ENCODE measurements around the gene SPRY2. TPM values are rescaled to one million over a fixed set of nuclear protein-coding genes. Genes with fewer than 3 reads are reported as not detected.

Gene SPRY2
- polyA plus RNA-seq, 1 donor from 2014 or later, result 6.0 TPM

GRCh38 chr13:80296638-80297037, 44.3 kb downstream of the SPRY2 start:
- Histone ChIP-seq H3K9me3 (ENCODE audit: low read length) (no peaks in the 10 kb centered on the region), H3K9me2 (ENCODE audit: insufficient read depth, low read length) (no peaks in the 10 kb centered on the region), H3K9ac (ENCODE audit: low read length) (no peak overlapping the region), H3F3A (ENCODE audit: insufficient read depth, low read length, poor library complexity, severe bottlenecking) (no peaks in the 10 kb centered on the region), H3K36me3 (ENCODE audit: insufficient read depth, low read length) (no peaks in the 10 kb centered on the region), H2AFZ (ENCODE audit: low read depth, low read length) (no peak overlapping the region), H3K27me3 (ENCODE audit: insufficient read depth, low read depth, low read length) (no peaks in the 10 kb centered on the region), H3K4me3 (ENCODE audit: low read length) (no peak overlapping the region), H3K27ac (ENCODE audit: low read length) (no peak overlapping the region), H4K20me1 (ENCODE audit: insufficient read depth) (no peaks in the 10 kb centered on the region), H3K79me2 (replicated peaks; ENCODE audit: insufficient read depth, low read length) (no peaks in the 10 kb centered on the region), H3K4me2 (ENCODE audit: low read length) (no peak overlapping the region)
- TF ChIP-seq SMC3 (conservative IDR thresholded peaks at IDR 0.05; ENCODE audit: poor library complexity), result no peak
- no peak for TF ChIP-seq CTCF (IDR thresholded peaks at IDR 0.05; ENCODE audit: poor library complexity, severe bottlenecking)
- no peak for TF ChIP-seq EZH2 (IDR thresholded peaks at IDR 0.05; ENCODE audit: borderline replicate concordance, insufficient read depth, low read length, poor library complexity, severe bottlenecking)
- no peak for TF ChIP-seq MXI1 (conservative IDR thresholded peaks at IDR 0.05; ENCODE audit: poor library complexity, severe bottlenecking)
- no peak for TF ChIP-seq TAF1 (IDR thresholded peaks at IDR 0.05; ENCODE audit: low read depth)
- no peak for TF ChIP-seq EP300 (conservative IDR thresholded peaks at IDR 0.05; ENCODE audit: poor library complexity, severe bottlenecking)
- no peak for TF ChIP-seq RAD21 (conservative IDR thresholded peaks at IDR 0.05)
- TF ChIP-seq POLR2AphosphoS5 (IDR thresholded peaks at IDR 0.05), result no peak
- no peak for TF ChIP-seq REST (IDR thresholded peaks at IDR 0.05; ENCODE audit: borderline replicate concordance)

GRCh38 chr13:80290591-80290990, 50.3 kb downstream of the SPRY2 start:
- Histone ChIP-seq H3K9me3 (ENCODE audit: low read length) (no peaks in the 10 kb centered on the region), H3K36me3 (ENCODE audit: insufficient read depth, low read length) (no peaks in the 10 kb centered on the region), H3K27me3 (ENCODE audit: insufficient read depth, low read depth, low read length) (no peaks in the 10 kb centered on the region), H3K4me3 (ENCODE audit: low read length) (no peak overlapping the region), H4K20me1 (ENCODE audit: insufficient read depth) (no peaks in the 10 kb centered on the region), H3K9me2 (ENCODE audit: insufficient read depth, low read length) (no peaks in the 10 kb centered on the region), H3K9ac (ENCODE audit: low read length) (no peak overlapping the region), H3K4me2 (ENCODE audit: low read length) (no peak overlapping the region), H2AFZ (ENCODE audit: low read depth, low read length) (no peak overlapping the region), H3K79me2 (replicated peaks; ENCODE audit: insufficient read depth, low read length) (no peaks in the 10 kb centered on the region), H3K27ac (ENCODE audit: low read length) (no peak overlapping the region), H3F3A (ENCODE audit: insufficient read depth, low read length, poor library complexity, severe bottlenecking) (no peaks in the 10 kb centered on the region)
- TF ChIP-seq SMC3 (conservative IDR thresholded peaks at IDR 0.05; ENCODE audit: poor library complexity) (no peak), MXI1 (conservative IDR thresholded peaks at IDR 0.05; ENCODE audit: poor library complexity, severe bottlenecking) (no peak), EZH2 (IDR thresholded peaks at IDR 0.05; ENCODE audit: borderline replicate concordance, insufficient read depth, low read length, poor library complexity, severe bottlenecking) (no peak), CTCF (IDR thresholded peaks at IDR 0.05; ENCODE audit: poor library complexity, severe bottlenecking) (no peak), REST (IDR thresholded peaks at IDR 0.05; ENCODE audit: borderline replicate concordance) (no peak), RAD21 (conservative IDR thresholded peaks at IDR 0.05) (no peak), TAF1 (IDR thresholded peaks at IDR 0.05; ENCODE audit: low read depth) (no peak), EP300 (conservative IDR thresholded peaks at IDR 0.05; ENCODE audit: poor library complexity, severe bottlenecking) (no peak), POLR2AphosphoS5 (IDR thresholded peaks at IDR 0.05) (no peak)
